Upper lobe of left lung (tissue), 6 donors: ENCODE measurements around the gene HNRNPLL. TPM values are rescaled to one million over a fixed set of nuclear protein-coding genes. Genes with fewer than 3 reads are reported as not detected.

Experiments
- ATAC-seq, 2 donors: fragments of 200-7000 bp; cut with Tn5 transposase; one replicate each; pipeline ENCODE4 v1.9.1; 2022; ENCODE audit warnings: mild to moderate bottlenecking in 2 of 2, moderate library complexity in 2 of 2; ENCODE audit not compliant: low FRiP score in 2 of 2
- DNase-seq, 2 donors: peaks; one replicate each; pipeline ENCODE4 v3.0.0-alpha.2; 2019 to 2020
- H3K27ac ChIP-seq, 4 donors: fragments of 200-600 bp; sonication (generic); one replicate each; pipeline ENCODE4 v1.5.1; 2016 to 2019
- H3K27me3 ChIP-seq, 4 donors: fragments of 200-600 bp; sonication (generic); one replicate each; pipeline ENCODE4 v1.5.1; 2017 to 2019
- H3K36me3 ChIP-seq, 4 donors: fragments of 200-600 bp; sonication (generic); one replicate each; pipeline ENCODE4 v1.5.1; 2016 to 2019
- H3K4me1 ChIP-seq, 4 donors: fragments of 200-600 bp; sonication (generic); one replicate each; pipeline ENCODE4 v1.5.1; 2018 to 2019
- H3K4me3 ChIP-seq, 4 donors: fragments of 200-600 bp; sonication (generic); one replicate each; pipeline ENCODE4 v1.5.1; 2017 to 2019; ENCODE audit warnings: mild to moderate bottlenecking in 2 of 4, moderate library complexity in 1 of 4
- H3K9me3 ChIP-seq, 4 donors: fragments of 200-600 bp; sonication (generic); one replicate each; pipeline ENCODE4 v1.5.1; 2018 to 2019
- CTCF ChIP-seq, 6 experiments: fragments of 450-650 bp in 4 of 6; fragments of 200-600 bp in 2 of 6; sonication (generic) in 2 of 6; IDR thresholded peaks; one replicate each; pipeline ENCODE4 v1.5.1; 2016 to 2019; ENCODE audit warnings: antibody characterized with exemption in 6 of 6
- EP300 ChIP-seq, 4 donors: sonication (generic); formaldehyde crosslinking; IDR thresholded peaks; one replicate each; pipeline ENCODE4 v1.5.1; 2017; ENCODE audit warnings: antibody characterized with exemption in 4 of 4, control low read depth in 2 of 4
- POLR2A ChIP-seq, 4 donors: fragments of 450-650 bp; IDR thresholded peaks; one replicate each; pipeline ENCODE4 v1.5.1; 2016 to 2017; ENCODE audit warnings: antibody characterized with exemption in 4 of 4, mild to moderate bottlenecking in 2 of 4
- POLR2AphosphoS5 ChIP-seq, 2 donors: sonication (generic); formaldehyde crosslinking; IDR thresholded peaks; one replicate each; pipeline ENCODE4 v1.5.1; 2017; ENCODE audit warnings: antibody characterized with exemption in 2 of 2
- WGBS, 2 donors: methylation state at CpG; one replicate each; pipeline ENCODE4 v1.1.5; 2017 to 2018; 5-methylcytosine and 5-hydroxymethylcytosine counted together
- total RNA-seq, 6 donors: library from RNA; depleted of rRNA in 4 of 6; stranded (reverse); fragments of >200 nt in 4 of 6; gene quantifications; one replicate each; pipeline versions ENCODE4 v1.1.0 to v1.2.1, GENCODE V29; 2016 to 2021
- donor health status: DM: no; HTN: no; CAD: no; lungs with moderate emphysema.
- donor health status: DM: no; HTN: yes; CAD: no; lungs with severe emphysema.

HNRNPLL gene
- total RNA-seq, 6 donors from 2014 or later: 41.0 to 71.3 (median 46.2) TPM

GRCh38 chr2:38581193-38582147 lies 21.3 kb downstream of the HNRNPLL start:
- H3K27me3 ChIP-seq: no peaks in the 10 kb centered on the region
- WGBS, 2 donors: 63% methylated on average over 9 of the region's 9 CpGs
- H3K4me1 ChIP-seq: peaks cover 0 to 11% (median 2%) of the 10 kb centered on the region in 4 donors
- ATAC-seq (peak; percentile 84 to 89), DNase-seq (no peak)
- peaks cover 3 to 45% (median 6%) of the 10 kb centered on the region in 4 donors for H3K36me3 ChIP-seq
- TF ChIP-seq POLR2A (IDR thresholded peaks at IDR 0.05) (no peak), CTCF (IDR thresholded peaks at IDR 0.05) (peak; percentile 57 to 79 (median 69)), EP300 (IDR thresholded peaks at IDR 0.05) (no peak), POLR2AphosphoS5 (IDR thresholded peaks at IDR 0.05) (no peak)
- no peak overlapping the region for H3K27ac ChIP-seq
- H3K4me3 ChIP-seq: no peak overlapping the region
- no peaks in the 10 kb centered on the region for H3K9me3 ChIP-seq

- no peak overlapping the region for H3K27ac ChIP-seq
- peaks cover 0 to 42% (median 4%) of the 10 kb centered on the region in 4 donors for H3K36me3 ChIP-seq
- H3K9me3 ChIP-seq: no peaks in the 10 kb centered on the region
- no peak overlapping the region for H3K4me3 ChIP-seq
- no peaks in the 10 kb centered on the region for H3K27me3 ChIP-seq
- no peak for TF ChIP-seq POLR2AphosphoS5 (IDR thresholded peaks at IDR 0.05)
- no peak for TF ChIP-seq CTCF (IDR thresholded peaks at IDR 0.05)
- no peaks in the 10 kb centered on the region for H3K4me1 ChIP-seq
- DNase-seq: no peak
- WGBS, 2 donors: 75 to 79% methylated on average over 2 of the region's 2 CpGs
- no peak for ATAC-seq
These were observed 22.6 kb downstream of the HNRNPLL start for GRCh38 chr2:38580115-38580636.

- ATAC-seq (no peak), DNase-seq (no peak)
- WGBS, 2 donors: 74 to 84% methylated on average over 5 of the region's 5 CpGs
- H3K27me3 ChIP-seq: no peaks in the 10 kb centered on the region
- no peaks in the 10 kb centered on the region for H3K9me3 ChIP-seq
- no peak overlapping the region for H3K27ac ChIP-seq
- H3K36me3 ChIP-seq: peaks cover 0 to 33% (median 4%) of the 10 kb centered on the region in 4 donors
- no peaks in the 10 kb centered on the region for H3K4me1 ChIP-seq
- no peak overlapping the region for H3K4me3 ChIP-seq
- TF ChIP-seq POLR2AphosphoS5 (IDR thresholded peaks at IDR 0.05) (no peak), POLR2A (IDR thresholded peaks at IDR 0.05) (no peak), CTCF (IDR thresholded peaks at IDR 0.05) (no peak), EP300 (IDR thresholded peaks at IDR 0.05) (no peak)
These were observed 23.9 kb downstream of the HNRNPLL start for GRCh38 chr2:38578832-38579231.

GRCh38 chr2:38574278-38574677 lies 28.4 kb downstream of the HNRNPLL start:
- Histone ChIP-seq H3K9me3 (no peaks in the 10 kb centered on the region), H3K36me3 (peaks cover 0 to 52% (median 9%) of the 10 kb centered on the region in 4 donors)

More at GRCh38 chr2:38574278-38574677, 28.4 kb downstream of the HNRNPLL start:
- Histone ChIP-seq H3K4me3 (no peak overlapping the region), H3K4me1 (peaks cover 0 to 14% (median 1%) of the 10 kb centered on the region in 4 donors), H3K27ac (no peak overlapping the region), H3K27me3 (no peaks in the 10 kb centered on the region)
- ATAC-seq (no peak), DNase-seq (no peak)
- TF ChIP-seq POLR2AphosphoS5 (IDR thresholded peaks at IDR 0.05) (no peak), POLR2A (IDR thresholded peaks at IDR 0.05) (no peak), EP300 (IDR thresholded peaks at IDR 0.05) (no peak), CTCF (IDR thresholded peaks at IDR 0.05) (no peak)
